GM19372 (cell line): ENCODE results near the gene CTAGE4.
"Not testable (repeated sequence)": the region's sequence is repeated elsewhere in the genome, so short reads cannot be mapped to it uniquely, and the experiment has no call there.

Experiments
- ATAC-seq: cut with Tn5 transposase; IDR thresholded peaks from one replicate; pipeline ENCODE4 v1.9.1; 2021; ENCODE audit warnings: mild to moderate bottlenecking, low read depth, moderate library complexity; ENCODE audit not compliant: unreplicated experiment

Gene CTAGE4

DNA sequence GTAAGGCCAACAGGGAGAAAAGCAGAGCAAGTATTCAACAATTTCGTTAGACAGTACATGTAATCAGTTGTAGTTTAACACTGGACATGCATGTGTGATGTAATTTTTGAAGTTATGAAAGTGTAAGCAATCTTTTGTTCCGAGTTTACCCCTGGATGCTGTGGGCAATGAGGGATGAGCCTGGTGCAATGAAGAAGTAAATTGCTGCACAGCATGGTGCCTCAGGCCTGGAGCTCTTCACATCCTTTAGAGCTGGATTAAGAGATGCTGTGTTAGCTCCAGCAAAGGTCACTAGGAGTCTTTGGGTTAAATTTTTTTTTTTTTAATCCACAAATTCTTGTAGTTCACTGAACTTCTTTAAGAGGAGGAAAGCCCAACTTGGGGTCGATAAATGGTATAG is 19.8 kb downstream of the CTAGE4 start:
- ATAC-seq, result not testable (repeated sequence)

- not testable (repeated sequence) for ATAC-seq
Observed at GRCh38 chr7:144205306-144205705, 22.0 kb downstream of the CTAGE4 start.

DNA sequence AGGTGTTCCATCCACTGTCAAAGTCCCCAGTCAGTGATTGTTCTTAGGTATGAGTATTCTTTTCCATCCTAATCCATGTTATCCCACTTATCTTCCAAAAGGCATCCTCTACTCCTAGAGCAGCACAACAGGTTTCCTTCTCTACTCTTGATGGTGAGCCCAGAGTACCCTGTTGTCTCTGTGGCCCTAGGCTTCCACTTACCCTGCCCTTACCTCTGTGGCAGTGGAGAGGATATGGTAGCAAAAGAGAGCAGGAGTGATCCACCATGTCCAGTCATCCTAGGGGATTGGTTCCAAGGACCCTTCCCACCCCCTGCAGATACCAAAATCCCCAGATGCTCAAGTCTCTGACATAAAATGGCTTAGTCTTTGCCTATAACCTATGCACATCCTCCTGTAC is 33.9 kb downstream of the CTAGE4 start:
- ATAC-seq, result not testable (repeated sequence)

GRCh38 chr7:144218581-144218980 is 35.3 kb downstream of the CTAGE4 start:
- not testable (repeated sequence) for ATAC-seq

DNA sequence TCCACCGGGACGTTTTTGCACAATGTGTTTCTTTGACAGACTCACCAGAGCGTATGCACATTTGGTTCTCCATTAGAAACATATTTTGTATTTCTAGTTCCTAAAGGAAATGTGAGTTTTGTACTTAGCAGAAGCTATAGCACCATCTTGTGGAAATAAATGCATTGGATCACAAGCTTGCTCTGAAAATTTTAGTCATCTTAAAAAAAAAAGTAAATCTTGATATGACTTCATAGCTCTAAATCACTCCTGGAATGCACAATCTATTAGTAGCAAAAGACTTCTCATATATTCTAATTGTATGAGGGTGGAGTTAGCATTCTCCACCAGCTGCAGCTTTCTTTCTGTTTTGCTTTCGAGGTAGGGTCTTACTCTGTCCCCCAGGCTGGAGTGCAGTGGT is 35.9 kb downstream of the CTAGE4 start:
- not testable (repeated sequence) for ATAC-seq

GRCh38 chr7:144220531-144220930 is 37.3 kb downstream of the CTAGE4 start:
- ATAC-seq, result not testable (repeated sequence)

DNA sequence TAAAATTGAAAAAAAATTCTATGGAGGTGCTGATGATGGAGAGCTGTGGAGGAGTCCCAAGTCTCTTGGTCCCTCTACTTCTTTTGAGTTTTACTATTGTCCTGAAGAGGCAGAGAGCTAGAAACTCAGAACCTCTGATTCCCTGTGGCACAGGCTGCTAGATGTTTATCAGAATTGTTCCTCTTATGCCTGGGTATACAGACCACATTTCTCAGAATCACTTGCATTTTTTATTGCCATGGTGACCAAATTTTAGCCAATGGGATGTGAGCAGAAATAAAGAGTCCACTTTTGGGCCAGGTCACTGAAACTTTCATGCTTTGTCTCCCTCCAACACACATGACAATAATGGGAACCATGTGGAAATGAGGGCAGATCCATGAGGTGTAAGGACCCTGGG is 40.4 kb downstream of the CTAGE4 start:
- not testable (repeated sequence) for ATAC-seq

DNA sequence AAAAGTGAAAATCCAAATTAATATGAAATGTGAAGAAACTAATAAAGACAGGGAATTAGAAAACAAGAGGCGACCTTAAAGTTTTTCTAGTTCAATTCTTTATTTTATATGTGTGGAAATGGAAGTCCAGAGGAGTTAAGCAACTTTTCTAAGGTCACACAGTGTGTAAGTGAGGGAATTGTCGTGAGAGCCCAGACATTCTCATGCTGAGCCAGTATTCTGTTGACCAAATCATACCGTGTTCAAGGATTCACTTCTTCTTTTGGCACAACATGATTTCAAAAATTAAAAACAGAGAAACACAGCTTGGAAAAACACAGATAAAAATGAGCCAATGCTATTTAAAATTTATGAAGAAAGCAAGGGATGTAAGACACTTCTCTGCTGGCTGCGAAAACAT is 43.6 kb downstream of the CTAGE4 start:
- not testable (repeated sequence) for ATAC-seq

GRCh38 chr7:144228810-144229209 is 45.5 kb downstream of the CTAGE4 start:
- not testable (repeated sequence) for ATAC-seq

- ATAC-seq, result not testable (repeated sequence)
Observed at GRCh38 chr7:144231027-144231426, 47.8 kb downstream of the CTAGE4 start.

DNA sequence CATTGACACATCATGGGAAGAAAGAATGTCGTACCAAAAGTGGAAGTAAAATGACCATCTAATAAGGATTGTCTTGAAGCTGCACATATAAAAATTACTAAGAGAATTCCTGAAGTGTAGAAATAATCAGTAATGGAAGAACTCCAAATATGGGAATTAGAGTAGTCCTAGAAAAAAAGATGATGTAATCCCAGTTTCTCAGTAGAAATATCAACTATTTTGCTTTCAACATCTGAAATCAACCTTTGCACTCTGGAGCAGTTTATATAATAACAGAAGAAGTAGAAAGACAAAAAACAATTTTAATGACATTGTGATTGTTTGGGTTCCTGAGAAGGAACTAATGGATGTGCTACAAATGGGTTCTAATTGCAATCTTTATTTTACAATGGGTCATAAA is 49.8 kb downstream of the CTAGE4 start:
- not testable (repeated sequence) for ATAC-seq
